ENCODE results near the gene MBNL2.

- TF ChIP-seq CTCF (IDR thresholded peaks at IDR 0.05): no peak
- TF ChIP-seq POLR2A (IDR thresholded peaks at IDR 0.05): no peak
Measured at GRCh38 chr13:97220151-97220900, 1.8 kb upstream of the MBNL2 start.
